Caco-2 (cell line): ENCODE results near the gene ZNF611. TPM values are rescaled to one million over a fixed set of nuclear protein-coding genes. Genes with fewer than 3 reads are reported as not detected.

Experiments
- BruUV-seq: library from RNA; stranded (reverse); fragments of 400-500 nt; replicated peaks from 2 replicates; lab custom pipeline; 2021; lab: Mats Ljungman, UMichigan
- CTCF ChIA-PET: fragments of 300-600 bp; sonication (Branson Sonifier 250); formaldehyde crosslinking; loops from one replicate; lab custom pipeline; 2022; ENCODE audit warnings: antibody characterized with exemption; lab: Charles Lee
- POLR2A ChIA-PET: fragments of 300-600 bp; sonication (Branson Sonifier 250); formaldehyde crosslinking; loops from one replicate; lab custom pipeline; 2022; ENCODE audit warnings: antibody characterized with exemption; lab: Charles Lee
- DNase-seq, 2 experiments: peaks; one replicate each; pipeline versions ENCODE4 v3.0.0 to v3.0.0-alpha.2; 2020 to 2022
- H3K27me3 ChIP-seq: replicated peaks from 2 replicates; pipeline ENCODE4 v1.6.0; 2011; ENCODE audit warnings: low read length; ENCODE audit not compliant: control insufficient read depth, insufficient read depth
- H3K36me3 ChIP-seq: 2 replicates; pipeline ENCODE4 v1.5.1; 2011; ENCODE audit warnings: low read length; ENCODE audit not compliant: control insufficient read depth, insufficient read depth
- H3K4me1 ChIP-seq: fragments of 250-450 bp; sonication (Bioruptor Pico); 2 replicates; pipeline ENCODE4 v1.5.1; 2020; ENCODE audit warnings: mild to moderate bottlenecking
- H3K4me3 ChIP-seq: 2 replicates; pipeline ENCODE4 v1.5.1; 2011; ENCODE audit warnings: low read depth, mild to moderate bottlenecking, control low read depth, low read length
- H3K9me3 ChIP-seq: fragments of 250-450 bp; sonication (Bioruptor Pico); 2 replicates; pipeline ENCODE4 v1.5.1; 2020; ENCODE audit warnings: mild to moderate bottlenecking, moderate library complexity
- H3K27ac Mint-ChIP-seq: one replicate; pipeline ENCODE4 v1.8.0; 2022; ENCODE audit warnings: mixed read lengths; ENCODE audit not compliant: unreplicated experiment
- H3K27me3 Mint-ChIP-seq: one replicate; pipeline ENCODE4 v1.8.0; 2022; ENCODE audit warnings: mixed read lengths; ENCODE audit not compliant: insufficient read depth, unreplicated experiment
- H3K36me3 Mint-ChIP-seq: one replicate; pipeline ENCODE4 v1.8.0; 2022; ENCODE audit warnings: mild to moderate bottlenecking, mixed read lengths; ENCODE audit not compliant: insufficient read depth, unreplicated experiment
- H3K4me1 Mint-ChIP-seq: one replicate; pipeline ENCODE4 v1.8.0; 2022; ENCODE audit warnings: low read depth, mixed read lengths; ENCODE audit not compliant: unreplicated experiment
- H3K4me3 Mint-ChIP-seq: one replicate; pipeline ENCODE4 v1.8.0; 2022; ENCODE audit warnings: mild to moderate bottlenecking, moderate library complexity, mixed read lengths; ENCODE audit not compliant: unreplicated experiment
- H3K9me3 Mint-ChIP-seq: one replicate; pipeline ENCODE4 v1.8.0; 2022; ENCODE audit warnings: mixed read lengths; ENCODE audit not compliant: unreplicated experiment
- intact Hi-C: fragments of 100-400 bp; cut with micrococcal nuclease; formaldehyde crosslinking; loops from one replicate; pipeline ENCODE4 v1.10.0; 2022; ENCODE audit not compliant: unreplicated experiment
- total RNA-seq: library from RNA; stranded (reverse); gene quantifications from 2 replicates; pipeline ENCODE4 v1.2.3, GENCODE V29; 2022
- TF ChIP-seq, protein P1 (sequence below), 2 experiments: fragments of 200-600 bp in 1 of 2; IDR thresholded peaks; 1 replicate in 1 of 2; 2 replicates in 1 of 2; pipeline versions ENCODE4 v1.5.1 to v1.8.0; 2011 to 2022; ENCODE audit warnings: antibody characterized with exemption in 1 of 2, control low read depth in 1 of 2, inconsistent platforms in 1 of 2, low read depth in 1 of 2, low read length in 1 of 2, mild to moderate bottlenecking in 1 of 2, moderate library complexity in 1 of 2; ENCODE audit not compliant: insufficient read depth in 1 of 2, severe bottlenecking in 1 of 2, unreplicated experiment in 1 of 2

Gene ZNF611
- total RNA-seq, 1 experiment from 2014 or later, result 27.5 TPM

DNA sequence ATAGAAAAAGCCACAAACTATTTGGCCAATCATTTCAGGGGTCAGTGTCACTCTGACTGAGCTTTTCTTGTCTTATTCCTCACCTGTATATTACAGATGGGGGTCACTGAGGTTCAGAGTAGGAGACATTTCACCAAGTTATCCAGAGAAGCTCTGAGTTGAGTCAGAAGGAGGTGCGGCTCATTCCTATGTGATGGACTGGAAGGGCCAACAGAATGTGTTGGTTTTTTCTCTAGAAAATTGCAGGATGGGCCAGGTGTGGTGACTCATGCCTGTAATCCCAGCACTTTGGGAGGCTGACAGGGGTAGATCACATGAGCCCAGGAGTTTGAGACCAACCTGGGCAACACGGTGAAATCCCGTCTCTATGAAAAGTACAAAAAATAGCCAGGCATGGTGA is 72.2 kb downstream of the ZNF611 start:
- DNase-seq, result no peak
- CTCF ChIA-PET, result no interaction called here

DNA sequence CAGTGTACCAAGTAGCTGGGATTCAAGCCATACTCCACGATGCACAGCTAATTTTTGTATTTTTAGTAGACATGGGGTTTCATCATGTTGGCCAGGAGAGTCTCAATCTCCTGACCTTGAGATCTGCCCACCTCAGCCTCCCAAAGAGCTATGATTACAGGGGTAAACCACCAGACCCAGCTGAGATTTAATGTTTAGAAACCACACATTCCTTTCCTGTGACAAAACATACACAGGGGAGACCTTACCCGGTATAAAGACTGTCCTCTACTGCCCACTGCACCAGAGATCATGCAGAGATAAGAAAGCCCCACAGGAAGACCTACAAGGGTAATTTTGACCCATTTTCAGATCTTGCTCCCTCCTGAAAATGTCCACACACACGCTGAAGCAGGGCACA is 73.9 kb downstream of the ZNF611 start:
- BruUV-seq, result no TSS peak
- TF ChIP-seq, protein P1, sequence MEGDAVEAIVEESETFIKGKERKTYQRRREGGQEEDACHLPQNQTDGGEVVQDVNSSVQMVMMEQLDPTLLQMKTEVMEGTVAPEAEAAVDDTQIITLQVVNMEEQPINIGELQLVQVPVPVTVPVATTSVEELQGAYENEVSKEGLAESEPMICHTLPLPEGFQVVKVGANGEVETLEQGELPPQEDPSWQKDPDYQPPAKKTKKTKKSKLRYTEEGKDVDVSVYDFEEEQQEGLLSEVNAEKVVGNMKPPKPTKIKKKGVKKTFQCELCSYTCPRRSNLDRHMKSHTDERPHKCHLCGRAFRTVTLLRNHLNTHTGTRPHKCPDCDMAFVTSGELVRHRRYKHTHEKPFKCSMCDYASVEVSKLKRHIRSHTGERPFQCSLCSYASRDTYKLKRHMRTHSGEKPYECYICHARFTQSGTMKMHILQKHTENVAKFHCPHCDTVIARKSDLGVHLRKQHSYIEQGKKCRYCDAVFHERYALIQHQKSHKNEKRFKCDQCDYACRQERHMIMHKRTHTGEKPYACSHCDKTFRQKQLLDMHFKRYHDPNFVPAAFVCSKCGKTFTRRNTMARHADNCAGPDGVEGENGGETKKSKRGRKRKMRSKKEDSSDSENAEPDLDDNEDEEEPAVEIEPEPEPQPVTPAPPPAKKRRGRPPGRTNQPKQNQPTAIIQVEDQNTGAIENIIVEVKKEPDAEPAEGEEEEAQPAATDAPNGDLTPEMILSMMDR (IDR thresholded peaks at IDR 0.05; ENCODE audit: insufficient read depth in 1 of 2, low read depth in 1 of 2, low read length in 1 of 2, severe bottlenecking in 1 of 2, unreplicated experiment in 1 of 2), result no peak
- H3K4me3 ChIP-seq, result no peak overlapping the region
- no peaks in the 10 kb centered on the region; the same call in none of the 2 replicates for H3K36me3 ChIP-seq
- intact Hi-C loops, result no loop called here
- Mint-ChIP-seq H3K4me3 (no peak overlapping the region), H3K36me3 (peaks cover 85% of the 10 kb centered on the region), H3K9me3 (peaks cover 14% of the 10 kb centered on the region), H3K4me1 (peaks cover 22% of the 10 kb centered on the region), H3K27me3 (no peaks in the 10 kb centered on the region), H3K27ac (peak overlapping the region; percentile 53)
- CTCF ChIA-PET, result no interaction called here
- no peaks in the 10 kb centered on the region for H3K27me3 ChIP-seq
- 0 out of 2 replicates have a peak, but pooled peaks cover 7% of the 10 kb centered on the region for H3K4me1 ChIP-seq
- POLR2A ChIA-PET, result no interaction called here
- DNase-seq, result no peak
- H3K9me3 ChIP-seq, result no peaks in the 10 kb centered on the region

More for the DNA sequence above, 72.2 kb downstream of the ZNF611 start:
- no peak overlapping the region for H3K4me3 ChIP-seq
- Mint-ChIP-seq H3K4me1 (peaks cover 22% of the 10 kb centered on the region), H3K9me3 (peaks cover 18% of the 10 kb centered on the region), H3K27ac (no peak overlapping the region), H3K4me3 (no peak overlapping the region), H3K27me3 (no peaks in the 10 kb centered on the region), H3K36me3 (peaks cover 79% of the 10 kb centered on the region)
- POLR2A ChIA-PET, result no interaction called here
- no peaks in the 10 kb centered on the region for H3K27me3 ChIP-seq
- H3K9me3 ChIP-seq, result no peaks in the 10 kb centered on the region
- TF ChIP-seq, protein P1 (IDR thresholded peaks at IDR 0.05; ENCODE audit: insufficient read depth in 1 of 2, low read depth in 1 of 2, low read length in 1 of 2, severe bottlenecking in 1 of 2, unreplicated experiment in 1 of 2), result no peak
- no peaks in the 10 kb centered on the region; the same call in none of the 2 replicates for H3K36me3 ChIP-seq
- intact Hi-C loops, result no loop called here
- 0 out of 2 replicates have a peak, but pooled peaks cover 7% of the 10 kb centered on the region for H3K4me1 ChIP-seq
- no TSS peak for BruUV-seq

DNA sequence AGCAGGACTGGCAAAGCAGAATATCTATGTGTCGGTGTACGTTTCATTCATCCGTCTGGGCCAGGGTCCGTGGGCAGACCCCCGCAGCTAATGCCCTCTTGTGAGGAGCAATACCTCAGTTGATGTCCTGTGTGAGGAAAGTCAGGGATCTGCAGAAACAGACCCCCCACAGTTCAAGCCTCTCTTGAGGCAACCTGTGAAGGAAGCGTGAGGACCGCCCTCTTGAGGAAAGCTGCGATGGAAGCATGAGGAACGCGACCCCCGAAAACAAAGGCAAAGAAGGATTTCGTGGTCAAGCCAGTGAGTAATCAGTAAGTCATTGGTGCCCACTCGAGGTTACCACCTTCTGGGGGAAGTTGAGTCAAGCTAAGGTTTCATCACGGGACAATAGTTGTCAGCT is 75.8 kb downstream of the ZNF611 start:
- H3K4me3 Mint-ChIP-seq, result no peak overlapping the region
- TF ChIP-seq, protein P1 (IDR thresholded peaks at IDR 0.05; ENCODE audit: insufficient read depth in 1 of 2, low read depth in 1 of 2, low read length in 1 of 2, severe bottlenecking in 1 of 2, unreplicated experiment in 1 of 2), result no peak
- DNase-seq, result no peak
- Histone ChIP-seq H3K4me1 (0 out of 2 replicates have a peak, but pooled peaks cover 7% of the 10 kb centered on the region), H3K36me3 (no peaks in the 10 kb centered on the region; the same call in none of the 2 replicates), H3K4me3 (no peak overlapping the region), H3K27me3 (no peaks in the 10 kb centered on the region), H3K9me3 (no peaks in the 10 kb centered on the region)
- peaks cover 83% of the 10 kb centered on the region for H3K36me3 Mint-ChIP-seq
- H3K4me1 Mint-ChIP-seq, result peaks cover 22% of the 10 kb centered on the region
- intact Hi-C loops, result no loop called here
- H3K27ac Mint-ChIP-seq, result peak overlapping the region; percentile 46
- BruUV-seq, result no TSS peak
- ChIA-PET CTCF (interaction anchor here (0.6 kb wide), 1 partner anchor 132 kb away, joined by 3 read pairs; no protein-coding TSS in a partner anchor), POLR2A (no interaction called here)
- H3K27me3 Mint-ChIP-seq, result no peaks in the 10 kb centered on the region
- H3K9me3 Mint-ChIP-seq, result peaks cover 9% of the 10 kb centered on the region
